Body of pancreas (tissue), 4 donors: ENCODE data around the gene FGF14.

Experiments used
- CTCF ChIP-seq, 7 experiments: fragments of 450-650 bp in 4 of 7; fragments of 200-600 bp in 3 of 7; sonication (generic) in 3 of 7; IDR thresholded peaks; one replicate each; pipeline ENCODE4 v1.5.1; 2016 to 2019; ENCODE audit warnings: antibody characterized with exemption in 7 of 7
- POLR2A ChIP-seq, 3 donors: fragments of 450-650 bp; IDR thresholded peaks; one replicate each; pipeline ENCODE4 v1.6.1; 2016; ENCODE audit warnings: antibody characterized with exemption in 3 of 3, mild to moderate bottlenecking in 2 of 3

GRCh38 chr13:101673360-101674105 is 728.3 kb downstream of the FGF14 start:
- TF ChIP-seq CTCF (IDR thresholded peaks at IDR 0.05): no peak
- TF ChIP-seq POLR2A (IDR thresholded peaks at IDR 0.05): no peak
